ENCODE data around the gene LARGE1.

The LARGE1 gene

GRCh38 chr22:33648478-33648877, 271.8 kb downstream of the LARGE1 start:
- no peak for DNase-seq

- no peak for DNase-seq
Measured at GRCh38 chr22:33640900-33641299, 279.4 kb downstream of the LARGE1 start.

GRCh38 chr22:33639588-33640254, 280.6 kb downstream of the LARGE1 start:
- DNase-seq: no peak

GRCh38 chr22:33635766-33636165, 284.5 kb downstream of the LARGE1 start:
- DNase-seq: no peak

DNA sequence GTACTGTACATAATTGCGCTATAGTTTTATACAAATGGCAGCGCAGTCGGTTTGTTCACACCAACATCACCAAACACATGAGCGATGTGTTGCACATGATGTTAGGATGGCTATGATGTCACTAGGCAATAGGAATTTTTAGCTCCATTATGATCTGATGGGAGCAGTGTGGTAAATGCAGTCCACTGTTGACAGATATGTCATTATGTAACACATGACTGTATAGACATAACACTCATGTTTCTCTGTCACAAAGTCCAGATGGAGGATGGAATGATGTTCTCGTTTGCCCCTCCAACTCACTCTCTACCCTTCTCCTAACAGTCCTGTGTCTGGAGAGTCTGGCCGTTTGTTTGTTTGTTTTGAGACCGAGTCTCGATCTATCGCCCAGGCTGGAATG, 288.5 kb downstream of the LARGE1 start:
- no peak for DNase-seq

- no peak for DNase-seq
Measured at GRCh38 chr22:33625959-33626358, 294.3 kb downstream of the LARGE1 start.

DNA sequence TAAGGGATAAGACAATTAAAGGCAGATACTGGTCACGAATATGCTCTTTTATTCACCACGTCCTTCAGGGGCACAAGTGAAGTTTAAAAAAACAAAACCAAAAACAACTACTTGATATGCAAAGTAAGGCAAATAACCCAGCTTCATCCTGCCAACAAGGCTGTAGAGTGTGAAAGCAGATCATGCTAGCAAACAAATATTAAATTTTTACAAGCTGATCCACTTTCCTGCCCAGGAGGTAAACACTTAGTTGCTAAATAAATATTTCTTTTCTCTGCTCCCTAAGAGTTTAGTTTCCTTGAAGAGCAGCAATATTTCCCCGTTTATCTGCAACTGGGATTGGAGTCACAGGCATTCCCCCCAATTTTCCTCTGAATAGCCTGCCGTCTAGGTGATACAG, 300.2 kb downstream of the LARGE1 start:
- DNase-seq: no peak

GRCh38 chr22:33606504-33606903, 313.8 kb downstream of the LARGE1 start:
- no peak for DNase-seq

- no peak for DNase-seq
Measured at GRCh38 chr22:33605666-33606065, 314.6 kb downstream of the LARGE1 start.

DNA sequence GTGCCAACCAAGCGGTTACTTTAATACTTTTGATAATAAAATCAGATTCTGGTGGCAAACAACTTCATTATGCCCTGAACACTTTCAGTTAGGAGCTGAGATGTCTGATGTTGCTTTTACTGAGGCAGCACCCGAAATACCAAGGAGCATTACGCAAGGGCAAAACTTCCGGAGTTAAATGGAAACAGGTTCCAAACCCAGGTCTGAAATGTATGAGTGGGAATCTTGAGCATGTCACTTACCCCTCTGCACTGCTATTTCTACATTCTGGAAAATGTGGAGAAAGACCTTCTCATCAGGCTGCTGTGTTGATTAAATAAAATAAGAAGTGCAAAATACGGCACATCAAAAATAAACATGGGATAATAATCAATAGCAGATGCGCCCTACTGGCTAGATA, 315.1 kb downstream of the LARGE1 start:
- no peak for DNase-seq

DNA sequence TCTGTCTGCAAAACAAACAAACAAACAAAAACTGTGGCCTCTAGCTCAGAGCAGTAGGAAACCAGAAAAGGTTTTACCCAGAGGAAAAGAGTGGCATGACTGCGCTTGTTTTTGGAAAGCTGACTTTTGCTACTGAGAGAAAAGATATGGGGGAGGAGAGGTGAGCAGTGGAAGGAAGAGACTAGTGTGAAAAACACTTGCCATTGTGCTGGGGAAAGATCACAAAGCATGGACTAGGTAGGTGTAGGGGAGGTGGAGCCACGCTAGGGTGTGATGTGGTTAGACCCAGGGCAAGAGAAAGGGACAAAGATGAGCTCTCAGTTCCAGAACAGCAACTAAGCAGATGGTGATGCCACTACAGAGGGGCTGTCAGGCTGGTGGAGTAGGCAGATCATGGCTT, 319.2 kb downstream of the LARGE1 start:
- DNase-seq: no peak

- no peak for DNase-seq
Measured at GRCh38 chr22:33600595-33600994, 319.7 kb downstream of the LARGE1 start.

DNA sequence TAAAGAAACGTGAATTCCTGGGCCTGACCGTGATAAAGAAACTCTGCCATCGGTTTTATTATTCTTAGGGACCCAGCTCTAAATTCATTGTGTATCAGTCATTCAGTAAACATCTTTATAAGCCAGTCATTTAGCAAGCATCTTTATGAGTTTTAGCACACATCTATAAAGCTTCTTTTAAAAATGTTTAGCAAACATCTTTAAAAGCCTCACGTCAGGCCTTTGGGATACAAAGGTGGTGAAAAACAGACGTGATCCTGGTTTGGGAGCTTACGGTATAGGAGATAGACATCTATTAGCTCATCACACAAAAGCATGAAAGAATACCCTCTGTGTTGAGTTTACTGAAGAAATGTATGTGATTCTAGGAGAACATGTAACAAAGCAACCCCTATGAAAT, 320.2 kb downstream of the LARGE1 start:
- DNase-seq: no peak

DNA sequence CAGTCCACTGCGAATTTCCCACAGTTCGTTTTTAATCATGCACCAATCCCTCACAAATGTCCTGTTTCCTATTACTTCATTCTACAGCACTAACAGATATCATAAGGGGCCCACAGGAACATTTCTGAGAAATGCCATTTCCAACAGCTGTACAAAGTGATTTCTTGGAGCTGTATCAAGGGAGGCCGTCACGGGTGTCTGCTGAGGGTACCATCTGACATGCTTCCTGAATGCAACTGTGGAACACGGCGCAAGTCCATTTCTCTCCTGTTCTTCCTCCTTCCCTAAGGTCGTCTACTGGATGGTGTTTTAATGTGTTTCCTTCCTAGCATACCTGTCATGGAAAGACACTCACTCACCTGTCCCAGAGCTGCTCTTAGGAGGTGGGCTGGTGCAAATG, 320.7 kb downstream of the LARGE1 start:
- DNase-seq: no peak

DNA sequence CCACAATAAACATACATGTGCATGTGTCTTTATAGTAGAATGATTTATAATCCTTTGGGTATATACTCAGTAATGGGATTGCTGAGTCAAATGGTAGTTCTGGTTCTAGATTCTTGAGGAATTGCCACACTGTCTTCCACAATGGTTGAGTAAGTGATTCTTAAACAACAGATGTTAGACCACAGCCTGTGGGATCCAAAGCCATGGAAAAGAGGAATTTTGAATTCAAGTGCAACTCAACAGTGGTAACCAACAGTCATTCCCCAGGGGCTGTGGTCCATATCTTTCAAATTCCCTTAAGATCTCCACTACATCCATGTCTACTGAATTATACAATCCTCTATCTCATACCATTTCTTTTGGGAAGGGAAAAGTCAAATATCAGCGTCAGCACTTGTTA, 321.5 kb downstream of the LARGE1 start:
- DNase-seq: no peak

DNA sequence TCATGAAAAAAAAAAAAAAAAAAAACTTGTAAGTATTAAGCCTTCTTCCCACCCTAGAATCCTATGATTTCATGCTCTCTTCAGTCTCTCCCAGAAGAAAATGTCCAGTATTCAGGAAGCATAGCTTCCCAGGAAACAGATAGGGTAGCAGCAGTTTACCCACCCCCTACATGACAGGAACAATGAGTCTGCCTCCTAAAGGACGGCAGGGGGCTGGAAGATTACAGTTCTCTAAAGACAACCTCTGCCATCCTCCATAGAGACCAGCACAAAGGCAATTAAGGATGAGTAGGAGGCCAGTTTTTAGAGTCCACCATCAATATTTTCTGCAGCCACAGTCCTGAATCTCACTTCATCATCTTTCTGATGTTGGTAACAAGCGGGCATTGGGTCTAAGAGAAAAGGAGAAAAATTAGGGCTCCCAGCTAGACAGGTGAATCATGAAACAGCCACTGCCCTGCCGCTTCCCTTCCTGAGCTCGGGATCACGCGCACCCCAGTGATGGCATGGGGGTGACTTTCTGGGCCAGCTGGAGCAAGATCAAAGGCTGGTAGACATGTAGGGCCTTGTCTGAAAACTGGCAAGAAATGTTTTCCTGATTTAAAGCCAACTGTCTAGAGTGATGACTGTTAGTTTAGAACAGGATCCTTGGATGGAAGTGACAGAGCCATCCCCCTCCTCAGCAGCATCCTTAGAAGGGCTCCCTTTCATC, 322.8 kb downstream of the LARGE1 start:
- no peak for DNase-seq

GRCh38 chr22:33593818-33594217, 326.5 kb downstream of the LARGE1 start:
- no peak for DNase-seq

- no peak for DNase-seq
Measured at GRCh38 chr22:33591946-33592345, 328.3 kb downstream of the LARGE1 start.

- no peak for DNase-seq
Measured at GRCh38 chr22:33589297-33589696, 331.0 kb downstream of the LARGE1 start.

DNA sequence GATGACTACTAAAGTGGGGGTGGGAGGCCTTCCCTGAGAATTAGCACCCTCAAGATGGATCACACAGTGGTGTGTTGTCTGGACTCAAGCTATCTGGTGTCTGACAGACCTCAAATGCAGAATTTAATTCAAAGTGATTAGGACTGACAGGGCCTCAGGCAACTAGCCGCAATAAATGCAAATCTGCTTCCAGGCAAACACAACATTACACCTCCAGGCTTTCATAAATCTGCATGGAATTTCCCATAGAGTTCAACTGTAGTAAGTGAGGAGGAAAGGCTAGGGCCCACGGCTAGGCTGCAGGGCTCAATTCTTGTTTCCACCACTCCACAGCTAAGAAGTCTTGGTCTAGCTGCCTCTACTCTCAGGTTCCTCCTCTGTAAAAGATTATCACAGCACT, 331.4 kb downstream of the LARGE1 start:
- no peak for DNase-seq

DNA sequence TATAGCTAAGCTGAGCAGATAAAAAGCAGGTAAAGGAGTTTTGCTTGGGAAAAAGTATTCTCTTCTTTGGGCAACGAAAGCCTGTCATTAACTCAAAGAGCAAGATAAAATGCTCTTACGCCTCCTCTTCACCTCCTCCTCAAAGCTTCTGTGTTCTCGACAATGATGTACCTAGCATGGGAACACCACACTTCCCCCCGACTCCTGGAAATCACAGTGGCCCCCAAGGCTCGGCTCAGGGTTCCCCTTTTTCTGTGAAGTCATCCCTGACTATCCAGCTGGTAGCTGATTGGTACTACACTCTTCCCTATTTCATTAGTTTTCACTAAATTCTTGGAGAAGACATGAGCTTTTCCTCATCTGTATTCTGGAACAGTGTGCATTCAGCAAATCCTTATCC, 336.1 kb downstream of the LARGE1 start:
- DNase-seq: no peak

- DNase-seq: no peak
Measured at GRCh38 chr22:33582822-33583400, 337.4 kb downstream of the LARGE1 start.

- no peak for DNase-seq
Measured at GRCh38 chr22:33580310-33580709, 340.0 kb downstream of the LARGE1 start.

DNA sequence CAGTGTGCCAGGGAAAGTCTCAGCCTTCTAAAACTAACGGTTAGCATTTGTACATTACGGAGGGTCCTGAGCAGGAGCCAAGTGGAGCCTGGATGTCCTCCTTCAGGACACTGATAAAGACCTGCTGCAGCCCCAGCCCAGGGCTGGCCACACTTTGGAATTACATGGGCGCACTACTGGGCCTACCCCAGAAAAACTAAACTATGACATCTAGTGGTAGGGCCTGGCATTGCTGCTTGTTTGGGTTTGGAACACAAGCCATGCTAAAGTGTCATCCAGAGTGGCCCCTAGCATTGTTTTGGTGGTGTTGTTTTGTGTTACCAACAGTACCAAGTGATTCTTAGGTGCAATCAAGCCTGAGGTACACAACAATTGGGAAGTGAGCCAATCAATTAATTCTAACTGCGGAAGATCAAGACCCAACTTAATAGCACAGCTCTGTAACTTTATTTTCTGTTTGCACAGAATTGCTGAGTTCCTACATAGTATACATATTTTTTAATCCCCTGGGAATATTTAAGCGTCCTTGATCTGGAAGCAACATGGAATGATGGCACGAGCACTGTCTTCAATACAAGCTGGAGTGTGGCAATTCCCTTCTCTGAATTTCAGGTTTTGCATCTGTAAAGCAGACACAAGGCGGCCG, 340.7 kb downstream of the LARGE1 start:
- peak; percentile 60 for DNase-seq

All from hematopoietic multipotent progenitor cell treated with erythropoietin and hydrocortisone succinate and interleukin-3 and kit ligand, for 8 days (in vitro differentiated cells).